HAP-1 (cell line): Measurements from ENCODE around the gene PAGE2B.
A peak's percentile ranks its signal among the peaks of the same experiment; 100 is the strongest.
"Not testable (repeated sequence)": the region's sequence is repeated elsewhere in the genome, so short reads cannot be mapped to it uniquely, and the experiment has no call there.

Experiments used
- DNase-seq, 2 experiments: peaks; one replicate each; pipeline ENCODE4 v3.0.0-alpha.2; 2016 to 2020; ENCODE audit warnings: low spot score in 2 of 2
- H3K27me3 ChIP-seq: fragments of 250-450 bp; sonication (Bioruptor Pico); 2 replicates; pipeline ENCODE4 v1.5.1; 2020; ENCODE audit warnings: low read depth, mild to moderate bottlenecking, moderate library complexity
- H3K36me3 ChIP-seq: fragments of 250-450 bp; sonication (Bioruptor Pico); replicated peaks from 2 replicates; pipeline ENCODE4 v1.5.1; 2020; ENCODE audit warnings: mild to moderate bottlenecking
- H3K4me1 ChIP-seq: fragments of 250-450 bp; sonication (Bioruptor Pico); 2 replicates; pipeline ENCODE4 v1.5.1; 2020; ENCODE audit warnings: mild to moderate bottlenecking
- H3K4me3 ChIP-seq: fragments of 250-450 bp; sonication (Bioruptor Pico); 2 replicates; pipeline ENCODE4 v1.5.1; 2020; ENCODE audit warnings: mild to moderate bottlenecking, moderate library complexity
- H3K9me3 ChIP-seq: fragments of 250-450 bp; sonication (Bioruptor Pico); 2 replicates; pipeline ENCODE4 v1.5.1; 2020; ENCODE audit warnings: mild to moderate bottlenecking, moderate library complexity
- in situ Hi-C: fragments of 300-500 bp; cut with MboI; formaldehyde crosslinking; loops from 3 replicates; pipeline ENCODE4 v1.14.3; 2020; ENCODE audit warnings: low sequenced_read_pairs, inconsistent platforms, mixed read lengths

Gene PAGE2B

DNA sequence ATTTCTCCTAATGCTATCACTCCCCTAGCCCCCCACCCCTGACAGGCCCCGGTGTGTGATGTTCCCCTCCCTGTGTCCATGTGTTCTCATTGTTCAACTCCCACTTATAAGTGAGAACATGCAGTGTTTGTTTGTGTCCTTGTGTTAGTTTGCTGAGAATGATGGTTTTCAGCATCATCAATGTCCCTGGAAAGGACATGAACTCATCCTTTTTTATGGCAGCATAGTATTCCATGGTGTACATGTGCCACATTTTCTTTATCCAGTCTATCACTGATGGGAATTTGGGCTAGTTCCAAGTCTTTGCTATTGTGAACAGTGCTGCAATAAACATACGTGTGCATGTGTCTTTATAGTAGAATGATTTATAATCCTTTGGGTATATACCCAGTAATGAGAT is 7.7 kb upstream of the PAGE2B start:
- H3K4me1 ChIP-seq, H3K27me3 ChIP-seq, DNase-seq, in situ Hi-C loops, H3K9me3 ChIP-seq, H3K36me3 ChIP-seq, H3K4me3 ChIP-seq: not testable (repeated sequence)

DNA sequence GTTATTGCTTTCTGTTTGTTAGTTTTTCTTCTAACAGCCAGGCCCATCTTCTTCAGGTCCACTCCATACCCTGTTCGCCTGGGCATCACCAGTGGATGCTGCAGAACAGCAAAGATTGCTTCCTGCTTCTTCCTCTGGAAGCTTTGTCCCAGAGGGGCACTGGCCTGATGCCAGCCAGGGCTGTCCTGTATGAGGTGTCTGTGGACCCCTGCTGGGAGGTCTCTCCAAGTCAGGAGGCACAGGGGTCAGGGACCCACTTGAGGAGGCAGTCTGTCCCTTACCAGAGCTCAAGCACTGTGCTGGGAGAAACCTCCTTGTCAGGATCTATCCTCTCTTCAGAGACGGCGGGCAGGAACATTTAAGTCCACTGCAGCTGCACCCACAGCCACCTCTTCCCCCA is 2.5 kb upstream of the PAGE2B start:
- Histone ChIP-seq H3K4me1 (no peaks in the 10 kb centered on the region), H3K9me3 (no peaks in the 10 kb centered on the region; the same call in 1 of the 2 replicates), H3K27me3 (no peaks in the 10 kb centered on the region), H3K4me3 (no peak overlapping the region), H3K36me3 (no peaks in the 10 kb centered on the region)
- in situ Hi-C loops: no loop called here
- DNase-seq: no peak

DNA sequence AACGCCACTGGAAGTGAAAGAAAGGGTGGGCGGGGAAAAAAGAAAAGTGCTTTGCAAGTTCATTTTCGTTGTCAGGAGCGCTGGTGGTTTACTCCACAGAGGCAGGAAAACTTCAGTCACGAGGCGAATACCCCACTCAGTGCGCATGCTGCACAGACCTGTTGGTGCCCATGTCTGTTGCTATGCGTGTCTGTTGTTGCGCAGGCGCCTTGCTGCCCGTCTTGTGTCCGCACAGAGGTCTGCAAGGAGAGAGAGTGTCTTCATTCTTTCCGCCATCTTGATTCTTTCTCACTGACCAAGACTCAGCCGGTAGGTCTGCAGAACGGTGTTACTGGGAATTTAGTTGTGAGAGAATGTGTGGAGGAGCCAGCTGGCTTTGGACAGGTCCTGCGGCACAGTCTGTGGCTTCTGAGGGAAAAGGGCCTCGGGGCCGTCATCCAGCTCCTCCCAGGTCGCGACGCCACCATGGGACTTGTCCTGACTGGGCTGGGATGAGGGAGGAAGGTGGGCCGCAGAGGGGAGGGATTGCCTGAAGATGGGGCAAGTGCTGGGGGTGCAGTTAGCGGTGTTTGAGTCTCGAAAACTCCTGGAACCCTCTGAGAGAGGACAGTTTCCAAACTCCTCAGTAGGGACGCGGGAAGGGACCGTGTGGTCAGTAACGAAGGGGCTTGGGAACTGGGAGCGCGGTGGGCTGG is 14.1 kb downstream of the PAGE2B start, which contains the start of gene PAGE2:
Gene PAGE2, plus strand, starts transcription at position 224 of the 695 bp plus-strand sequence. CDS start 1,003 bp downstream, outside the sequence.
- no peaks in the 10 kb centered on the region for H3K27me3 ChIP-seq
- H3K36me3 ChIP-seq: no peaks in the 10 kb centered on the region
- no peaks in the 10 kb centered on the region for H3K4me1 ChIP-seq
- DNase-seq: no peak
- H3K9me3 ChIP-seq: no peaks in the 10 kb centered on the region
- no peak within 1 kb of the TSS for H3K4me3 ChIP-seq
- in situ Hi-C loops: no loop called here

DNA sequence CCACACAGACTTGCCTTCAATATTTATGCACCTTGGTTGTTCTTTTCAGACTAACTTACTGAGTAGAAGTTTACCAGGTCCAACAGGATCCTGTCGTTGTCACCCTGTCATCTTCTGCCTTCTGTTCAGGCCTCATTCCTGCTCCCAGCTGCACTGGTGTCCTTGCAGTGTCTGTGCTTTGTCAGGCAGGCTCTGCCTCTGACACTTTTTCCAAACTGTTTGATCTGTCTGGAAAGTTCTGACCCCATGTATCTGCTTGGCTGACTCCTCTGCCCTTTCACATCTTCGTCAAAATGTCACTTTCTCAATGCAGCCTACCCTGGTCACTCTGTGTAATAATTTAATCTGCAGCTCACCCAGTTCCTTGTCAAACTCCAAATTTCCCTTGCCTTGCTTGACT is 23.9 kb downstream of the PAGE2B start:
- Histone ChIP-seq H3K27me3 (no peaks in the 10 kb centered on the region), H3K9me3 (no peaks in the 10 kb centered on the region), H3K36me3 (no peaks in the 10 kb centered on the region), H3K4me3 (no peak overlapping the region), H3K4me1 (no peaks in the 10 kb centered on the region)
- in situ Hi-C loops: no loop called here
- DNase-seq: no peak

DNA sequence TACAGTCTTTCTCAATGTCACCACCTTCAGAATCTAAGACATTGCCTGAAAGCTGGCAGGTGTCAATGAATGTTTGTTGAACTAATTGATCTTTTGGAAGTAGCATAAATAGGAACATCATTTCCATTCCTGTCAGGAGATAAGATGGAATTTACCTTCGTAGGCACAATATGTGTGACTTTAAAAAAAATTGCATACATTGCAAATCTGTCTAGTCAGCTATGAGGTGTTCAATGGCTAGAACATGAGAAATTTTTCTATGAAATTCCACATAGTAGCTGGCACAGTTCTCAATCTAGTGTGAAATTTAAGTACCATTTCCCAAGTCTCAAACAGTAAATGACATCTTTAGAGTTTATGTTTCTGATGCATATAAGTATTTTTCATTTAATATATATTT is 24.3 kb downstream of the PAGE2B start:
- Histone ChIP-seq H3K36me3 (no peaks in the 10 kb centered on the region), H3K4me1 (no peaks in the 10 kb centered on the region), H3K27me3 (no peaks in the 10 kb centered on the region), H3K9me3 (no peaks in the 10 kb centered on the region), H3K4me3 (no peak overlapping the region)
- in situ Hi-C loops: no loop called here
- no peak for DNase-seq

DNA sequence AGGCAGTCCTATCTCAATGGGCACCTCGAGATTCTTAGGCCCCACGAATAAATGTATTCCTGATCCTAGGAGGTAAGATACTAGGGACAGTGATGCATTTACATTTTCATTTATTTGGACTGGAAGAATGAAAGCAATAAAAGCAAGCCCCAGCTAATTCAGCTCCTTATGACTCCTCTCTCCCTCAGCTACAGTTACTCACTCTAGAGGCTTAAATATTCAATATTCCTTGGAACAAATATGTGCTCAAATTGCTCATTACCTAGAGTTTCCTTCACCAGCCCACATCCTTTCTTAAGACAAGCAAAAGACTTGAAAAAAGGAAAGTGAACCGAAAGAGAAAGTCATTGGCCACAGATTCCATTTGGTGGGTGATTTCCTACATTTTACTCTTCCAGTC is 27.9 kb downstream of the PAGE2B start:
- Histone ChIP-seq H3K36me3 (no peaks in the 10 kb centered on the region), H3K27me3 (no peaks in the 10 kb centered on the region), H3K4me1 (no peaks in the 10 kb centered on the region), H3K9me3 (no peaks in the 10 kb centered on the region), H3K4me3 (no peak overlapping the region)
- in situ Hi-C loops: no loop called here
- no peak for DNase-seq

DNA sequence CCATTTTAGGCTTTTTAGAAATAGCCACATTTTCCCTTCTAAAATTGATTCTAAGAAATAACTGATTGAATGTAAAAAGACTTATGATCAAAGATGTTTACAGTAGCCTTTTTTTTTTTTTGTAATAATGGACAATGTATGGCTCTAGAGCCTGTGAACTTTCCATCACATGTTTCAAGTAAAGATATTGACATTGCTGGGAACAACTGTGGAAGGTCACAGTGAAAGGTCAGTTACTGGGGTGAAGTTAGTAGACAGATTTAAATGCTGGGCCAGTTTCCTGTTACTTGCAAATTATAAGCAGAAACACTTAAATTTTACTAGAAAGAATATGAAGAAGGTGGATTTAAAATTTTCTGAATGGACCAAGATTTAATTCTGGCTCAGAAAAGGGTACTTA is 32.4 kb downstream of the PAGE2B start:
- Histone ChIP-seq H3K4me3 (no peak overlapping the region), H3K27me3 (no peaks in the 10 kb centered on the region), H3K9me3 (no peaks in the 10 kb centered on the region), H3K36me3 (no peaks in the 10 kb centered on the region), H3K4me1 (peaks cover 19% of the 10 kb centered on the region)
- DNase-seq: no peak
- in situ Hi-C loops: no loop called here

DNA sequence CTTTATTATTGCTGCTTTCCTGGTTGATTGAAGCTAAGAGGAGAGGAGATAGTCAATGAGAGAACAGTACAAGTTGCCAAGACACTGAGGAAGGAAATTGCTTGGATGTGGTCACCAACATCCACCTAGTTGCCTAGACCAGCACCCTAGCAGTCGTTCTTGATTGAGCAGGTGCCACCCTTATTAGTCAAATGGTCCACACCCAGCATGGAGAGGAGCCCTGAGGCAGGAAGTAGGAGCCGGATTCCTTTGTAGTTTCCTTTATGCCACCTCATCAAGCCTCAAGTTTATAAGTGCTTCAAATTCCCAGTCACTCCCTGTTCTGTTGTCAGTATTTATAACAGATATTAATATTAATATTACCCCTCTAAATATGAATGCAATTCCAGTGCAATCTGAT is 33.1 kb downstream of the PAGE2B start:
- H3K4me1 ChIP-seq: peaks cover 19% of the 10 kb centered on the region
- no peaks in the 10 kb centered on the region for H3K36me3 ChIP-seq
- in situ Hi-C loops: no loop called here
- H3K9me3 ChIP-seq: no peaks in the 10 kb centered on the region
- no peak overlapping the region for H3K4me3 ChIP-seq
- H3K27me3 ChIP-seq: no peaks in the 10 kb centered on the region
- DNase-seq: no peak

DNA sequence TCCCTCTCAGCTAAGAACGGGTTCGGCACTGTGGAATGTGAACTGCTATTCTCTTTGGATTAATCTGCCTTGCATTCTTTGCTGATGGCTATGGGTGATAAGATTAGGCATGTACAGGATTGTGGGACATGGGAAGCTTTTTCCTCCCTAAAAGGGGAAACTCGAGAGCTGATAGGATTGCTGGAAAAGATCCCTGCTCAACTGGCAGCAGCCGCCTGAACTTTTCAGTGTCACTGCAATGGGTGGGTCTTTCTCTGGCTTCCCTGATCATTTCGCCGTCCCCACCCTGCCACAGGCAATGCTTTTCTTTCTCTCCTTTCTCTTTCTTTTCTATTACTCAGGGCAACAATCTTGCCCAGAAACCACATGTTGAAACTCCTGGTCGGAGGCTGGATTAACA is 34.5 kb downstream of the PAGE2B start:
- DNase-seq: peak; percentile 34 to 50
- Histone ChIP-seq H3K27me3 (no peaks in the 10 kb centered on the region), H3K36me3 (no peaks in the 10 kb centered on the region), H3K4me1 (peaks cover 19% of the 10 kb centered on the region), H3K4me3 (no peak overlapping the region), H3K9me3 (no peaks in the 10 kb centered on the region)
- in situ Hi-C loops: no loop called here

DNA sequence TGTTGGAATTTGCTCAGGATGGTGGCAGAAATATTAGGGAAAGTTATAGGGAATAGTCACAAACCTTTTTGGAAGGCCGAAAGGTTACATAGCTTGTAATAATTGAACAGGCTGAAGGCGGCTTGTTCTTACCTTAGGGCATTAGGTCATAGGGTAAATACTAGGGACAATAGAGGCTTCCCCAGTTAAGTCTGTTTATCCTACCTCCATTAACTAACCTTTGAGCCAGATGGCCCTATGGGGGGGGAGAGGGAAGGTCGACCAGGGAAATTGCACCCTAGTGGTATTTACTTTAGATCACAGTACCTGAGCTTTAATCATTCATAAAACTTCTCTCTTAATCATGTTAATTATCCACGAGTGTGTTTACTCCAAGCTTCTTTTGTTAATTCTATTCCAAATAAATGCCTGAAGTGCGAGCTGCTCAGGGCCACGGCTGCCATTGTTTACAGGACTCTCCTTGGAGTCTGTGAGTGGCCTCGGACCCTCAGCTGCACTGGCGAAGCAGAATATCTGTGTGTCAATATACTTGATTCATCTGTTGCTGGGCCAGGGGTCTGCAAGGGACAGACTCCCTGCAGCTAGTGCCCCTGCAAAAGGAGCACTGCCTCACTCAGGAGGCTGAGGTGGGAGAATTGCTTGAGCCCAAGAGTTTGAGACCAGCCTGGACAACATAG is 36.9 kb downstream of the PAGE2B start:
- Histone ChIP-seq H3K9me3 (no peaks in the 10 kb centered on the region), H3K4me1 (peaks cover 19% of the 10 kb centered on the region), H3K36me3 (no peaks in the 10 kb centered on the region), H3K27me3 (peaks cover 4% of the 10 kb centered on the region; the same call in 1 of the 2 replicates), H3K4me3 (no peak overlapping the region)
- no peak for DNase-seq
- in situ Hi-C loops: no loop called here

DNA sequence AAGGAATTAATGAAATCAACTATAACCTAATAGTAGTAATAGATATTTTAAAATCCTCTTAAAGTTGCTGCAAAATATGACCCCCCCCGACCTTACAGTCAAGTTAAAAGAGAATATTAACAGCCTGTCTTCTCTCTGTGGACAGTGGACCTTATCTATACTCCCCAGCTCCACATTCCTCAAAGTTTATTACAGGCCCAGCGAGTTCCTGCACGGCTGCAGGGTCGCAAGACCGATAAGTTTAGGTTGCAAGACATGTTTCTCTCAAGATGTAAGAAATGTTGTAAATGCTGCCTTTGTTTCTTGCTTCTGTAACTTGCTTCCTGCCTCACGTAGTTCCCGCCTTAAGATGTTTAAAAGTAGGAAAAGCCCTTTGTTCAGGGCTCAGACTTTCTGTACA is 41.8 kb downstream of the PAGE2B start:
- H3K4me3 ChIP-seq, H3K36me3 ChIP-seq, in situ Hi-C loops, DNase-seq, H3K9me3 ChIP-seq, H3K4me1 ChIP-seq: not testable (repeated sequence)
- peaks cover 12% of the 10 kb centered on the region for H3K27me3 ChIP-seq

DNA sequence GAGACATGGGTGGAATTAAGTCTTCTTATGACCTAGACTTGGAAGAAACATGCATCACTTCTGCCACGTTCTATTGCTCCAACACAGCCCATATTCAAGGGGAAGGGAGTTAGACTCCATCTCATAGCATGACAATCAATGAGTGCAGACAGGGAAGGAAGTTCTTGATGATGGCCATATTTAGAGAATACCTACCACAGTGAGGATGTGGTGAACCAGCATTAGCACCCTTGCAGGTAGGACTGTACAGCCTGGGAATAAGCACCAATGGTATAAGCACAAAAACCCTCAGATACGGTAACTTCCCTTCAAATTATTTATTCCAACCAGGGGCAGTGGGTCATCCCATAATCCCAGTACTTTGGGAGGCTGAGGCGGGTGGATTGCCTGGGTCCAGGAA is 43.7 kb downstream of the PAGE2B start:
- Histone ChIP-seq H3K27me3 (peaks cover 14% of the 10 kb centered on the region), H3K4me1 (no peaks in the 10 kb centered on the region), H3K9me3 (no peaks in the 10 kb centered on the region), H3K36me3 (no peaks in the 10 kb centered on the region), H3K4me3 (no peak overlapping the region)
- DNase-seq: no peak
- in situ Hi-C loops: no loop called here

DNA sequence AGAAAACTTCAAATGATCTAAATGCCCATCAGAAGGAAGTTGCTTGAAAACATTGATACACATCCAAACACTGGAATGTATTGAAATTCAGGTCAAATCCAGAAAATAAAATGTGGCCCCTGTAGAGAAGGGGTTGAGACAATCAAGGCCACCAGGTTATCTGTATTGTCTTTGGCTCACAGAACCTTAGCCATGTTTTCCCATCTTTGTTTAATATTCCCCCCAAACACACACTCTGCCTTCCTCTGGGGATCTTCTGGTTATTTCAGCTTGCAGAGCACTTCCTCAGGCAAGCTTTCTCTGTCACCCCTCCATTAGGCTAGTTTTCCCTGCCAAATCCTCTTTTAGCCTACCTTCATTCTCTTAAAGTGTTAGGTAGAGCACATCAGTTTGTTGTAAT is 44.4 kb downstream of the PAGE2B start:
- Histone ChIP-seq H3K4me3 (no peak overlapping the region), H3K36me3 (no peaks in the 10 kb centered on the region), H3K27me3 (peaks cover 14% of the 10 kb centered on the region), H3K4me1 (no peaks in the 10 kb centered on the region), H3K9me3 (no peaks in the 10 kb centered on the region)
- DNase-seq: no peak
- in situ Hi-C loops: no loop called here

DNA sequence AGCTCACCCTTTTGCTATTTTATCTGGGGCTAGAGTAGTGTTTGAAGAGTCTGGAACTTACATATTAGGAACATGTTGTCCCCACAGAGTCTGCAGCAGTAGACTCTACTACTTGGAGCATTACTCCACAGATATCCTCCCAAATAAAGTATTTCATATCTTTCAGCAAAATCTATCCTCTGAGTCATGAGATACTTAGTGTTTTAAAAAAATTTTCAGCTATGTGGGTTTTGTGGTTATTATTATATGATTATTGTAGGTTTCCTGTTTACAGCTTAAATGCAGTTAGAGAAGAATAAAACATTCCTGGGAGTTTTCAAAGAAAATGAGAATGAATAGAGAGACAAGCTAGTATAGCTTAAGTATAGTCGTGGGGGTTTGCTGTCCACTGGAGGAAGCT is 44.9 kb downstream of the PAGE2B start:
- DNase-seq: no peak
- Histone ChIP-seq H3K4me1 (no peaks in the 10 kb centered on the region), H3K36me3 (no peaks in the 10 kb centered on the region), H3K27me3 (peaks cover 14% of the 10 kb centered on the region), H3K4me3 (no peak overlapping the region), H3K9me3 (no peaks in the 10 kb centered on the region)
- in situ Hi-C loops: no loop called here
